ENCODE measurements around the gene EFL1.

Gene EFL1

DNA sequence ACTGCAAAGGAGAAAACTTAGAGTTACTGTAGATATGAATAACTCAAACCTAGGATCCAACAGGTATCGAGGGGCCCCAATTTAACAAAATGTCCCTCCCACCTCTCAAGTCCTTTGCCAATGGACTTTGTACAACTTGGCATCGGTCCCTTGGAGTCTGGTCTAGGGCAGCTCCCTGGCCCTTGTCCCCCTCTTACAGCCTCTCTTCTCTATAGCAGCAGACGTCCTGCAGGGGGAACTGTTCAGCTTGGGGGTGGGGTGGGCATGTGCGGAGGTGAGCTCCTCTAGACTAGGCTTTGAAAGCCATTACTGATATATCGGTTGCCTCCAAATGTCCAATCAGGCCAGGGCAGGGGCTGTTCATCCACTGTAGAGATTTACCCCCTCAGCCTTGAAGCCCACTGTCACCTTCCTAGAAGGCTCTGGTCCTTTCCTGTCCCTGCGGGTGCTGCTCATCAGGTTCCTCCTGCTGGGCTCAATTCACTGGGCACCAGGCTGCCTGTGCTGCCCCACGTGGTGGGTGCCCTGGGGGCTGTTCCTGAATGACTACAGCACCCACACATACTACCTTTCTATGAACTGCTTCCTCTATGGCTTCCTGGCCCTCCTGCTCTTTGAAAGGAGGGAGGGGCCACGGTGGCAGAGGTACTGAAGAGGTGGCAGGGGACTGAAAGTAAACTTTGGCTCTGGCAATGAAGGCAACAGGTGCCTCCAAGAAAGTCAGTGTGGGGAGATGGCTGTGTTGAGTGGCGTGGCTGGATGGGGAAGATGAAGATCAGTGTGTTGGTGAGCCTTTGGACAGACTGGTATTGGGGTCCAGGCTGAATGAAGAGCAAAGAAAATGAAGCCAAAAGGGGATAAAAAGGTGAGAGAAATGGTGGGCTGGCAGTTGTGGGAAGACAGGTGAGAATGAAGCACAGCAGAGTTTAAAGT is 137.9 kb downstream of the EFL1 start:
- DNase-seq (ENCODE audit: low spot score), result no peak

DNA sequence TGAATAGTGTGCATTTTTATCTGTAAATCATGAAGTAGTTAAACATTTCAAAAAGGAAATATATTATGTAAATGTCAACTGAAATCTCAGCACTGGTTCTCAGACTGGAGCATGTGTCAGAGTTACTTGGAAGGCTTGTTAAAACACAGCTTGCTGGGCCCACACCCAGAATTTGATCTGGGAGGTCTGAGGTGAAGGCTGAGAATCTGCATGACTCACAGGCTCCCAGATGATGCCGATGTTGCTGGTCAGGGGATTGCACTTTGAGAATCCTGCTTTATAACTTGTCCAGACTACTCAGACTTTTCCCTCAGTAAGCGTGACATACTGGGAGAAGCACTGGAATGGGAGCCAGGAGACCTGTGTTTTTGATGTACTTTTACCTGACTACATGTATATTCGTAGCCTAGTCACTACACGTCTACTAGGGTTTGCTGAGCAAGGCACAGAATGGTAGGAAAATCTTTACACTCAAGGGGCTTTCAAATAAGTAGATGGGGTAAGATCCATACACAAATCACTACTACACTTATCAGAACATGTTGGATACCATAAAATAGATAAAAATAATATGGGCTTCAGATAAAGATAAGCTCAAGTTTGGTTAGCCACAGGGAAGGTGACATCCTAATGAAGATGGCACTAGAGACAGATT is 139.7 kb downstream of the EFL1 start:
- no peak for DNase-seq (ENCODE audit: low spot score)

DNA sequence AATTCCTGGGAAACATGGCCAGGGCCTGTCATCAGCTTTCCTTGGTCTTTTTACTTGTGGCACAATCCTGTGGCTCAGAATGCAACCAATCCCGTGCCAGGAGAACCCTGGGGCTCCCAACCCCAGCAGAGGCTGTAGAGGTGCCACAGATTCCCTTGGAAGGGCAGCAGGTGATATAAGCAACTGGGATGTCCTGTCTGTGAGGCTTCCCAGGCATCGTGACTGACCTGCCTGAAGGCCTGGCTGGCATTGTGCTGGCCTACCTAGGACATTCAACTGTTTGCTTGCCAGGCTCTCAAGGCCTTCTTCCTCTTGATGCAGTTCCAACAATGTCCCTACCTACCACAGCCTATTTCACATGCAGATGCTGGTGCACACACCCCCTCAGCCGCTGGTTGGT is 144.5 kb downstream of the EFL1 start:
- DNase-seq (ENCODE audit: low spot score), result no peak

- DNase-seq (ENCODE audit: low spot score), result no peak
These were observed 145.2 kb downstream of the EFL1 start for GRCh38 chr15:82117296-82117695.

DNA sequence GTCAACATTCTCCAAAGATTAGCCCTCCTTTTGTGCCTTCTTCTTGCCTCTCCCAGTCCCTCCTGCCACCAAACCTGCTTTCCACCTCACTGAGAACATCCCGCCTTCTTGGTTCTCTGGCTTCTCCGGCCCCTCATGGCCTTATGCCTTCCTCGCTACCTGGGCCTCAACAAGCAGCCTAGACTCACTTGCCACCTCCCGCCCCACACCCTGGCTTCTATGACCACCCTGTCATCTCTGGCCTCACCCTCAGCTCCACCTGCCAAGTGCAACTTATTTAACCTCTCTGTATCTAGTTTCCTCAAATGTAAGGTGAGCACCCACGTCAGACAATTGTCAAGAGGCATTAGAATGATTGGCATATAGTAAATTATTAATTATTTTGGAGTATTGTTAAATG is 147.9 kb downstream of the EFL1 start:
- no peak for DNase-seq (ENCODE audit: low spot score)

- DNase-seq (ENCODE audit: low spot score), result peak; percentile 42
These were observed 149.3 kb downstream of the EFL1 start for GRCh38 chr15:82113106-82113715.

GRCh38 chr15:82111918-82112317 is 150.6 kb downstream of the EFL1 start:
- DNase-seq (ENCODE audit: low spot score), result no peak

DNA sequence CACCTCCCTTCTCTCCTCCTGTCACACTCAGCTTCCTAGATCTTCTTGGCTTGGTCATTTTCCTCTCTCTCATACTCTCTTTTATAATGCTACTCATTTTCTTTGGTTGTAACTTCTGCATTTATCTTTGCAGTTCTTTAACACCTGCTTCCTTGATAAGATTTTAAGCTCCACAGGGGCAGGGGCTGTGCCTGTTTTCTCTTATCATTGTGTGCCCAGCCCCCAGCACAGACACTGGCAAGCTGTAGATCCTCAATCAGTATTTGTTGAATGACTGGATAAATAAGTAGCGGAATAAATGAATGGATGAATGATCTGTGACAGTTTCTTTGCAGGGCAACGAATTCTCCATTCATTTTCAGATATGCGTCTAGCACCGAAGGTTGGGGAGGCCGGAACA is 152.4 kb downstream of the EFL1 start:
- DNase-seq (ENCODE audit: low spot score), result no peak

- DNase-seq (ENCODE audit: low spot score), result peak; percentile 23
These were observed 153.9 kb downstream of the EFL1 start for GRCh38 chr15:82108489-82109078.

DNA sequence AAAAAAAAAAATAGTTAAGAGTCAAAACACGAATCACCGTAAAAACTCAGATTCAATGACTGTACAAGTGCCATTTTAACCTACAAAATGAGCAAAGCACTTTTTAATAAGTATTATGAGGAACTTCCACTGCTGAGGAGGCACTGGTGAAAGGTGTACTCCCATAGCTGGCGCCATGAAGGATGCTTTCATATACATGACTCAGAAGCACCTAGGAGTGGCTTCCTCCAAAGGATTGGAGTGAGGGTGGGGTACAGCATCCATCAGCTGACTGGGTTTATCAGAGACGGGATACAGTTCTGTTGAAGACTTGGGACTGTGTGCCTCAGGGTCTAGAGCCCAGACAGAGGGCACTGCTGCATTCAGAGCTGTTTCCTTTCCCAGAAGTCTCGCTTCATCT is 155.9 kb downstream of the EFL1 start:
- DNase-seq (ENCODE audit: low spot score), result no peak

DNA sequence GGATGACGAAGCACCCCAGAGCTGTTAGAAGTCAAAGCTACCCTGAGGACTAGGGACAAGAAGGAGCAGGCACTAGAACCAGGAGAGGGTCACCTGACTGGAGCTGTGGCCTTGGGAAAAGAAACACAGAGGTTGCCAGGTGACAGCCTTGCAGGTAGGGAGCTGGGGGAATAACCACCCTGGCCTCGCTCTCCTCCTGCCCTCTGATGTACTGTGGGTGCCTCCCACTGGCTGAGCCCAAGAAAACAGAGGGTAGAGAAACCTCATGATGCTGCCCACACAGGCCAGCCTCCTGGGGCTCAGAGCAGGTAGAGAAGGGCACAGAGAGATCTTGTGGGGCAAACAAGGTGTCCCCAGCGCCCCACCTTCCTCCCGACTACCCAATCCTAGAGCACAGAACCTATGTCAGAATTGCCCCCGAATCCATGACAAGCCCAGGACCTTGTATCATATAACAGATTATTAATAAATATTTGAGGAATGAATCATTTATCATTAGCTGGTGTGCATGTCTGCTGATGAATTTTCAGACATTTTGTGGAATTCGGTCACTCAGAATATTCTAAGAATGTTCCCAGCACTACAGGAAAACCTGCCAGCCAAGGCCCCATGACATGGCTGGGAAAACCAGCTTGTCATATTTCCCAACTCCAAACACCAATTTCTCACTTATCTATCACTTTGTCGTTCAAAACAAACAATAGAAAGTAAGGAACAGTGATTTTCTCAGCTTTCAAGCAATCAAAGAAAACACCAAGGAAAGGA is 156.9 kb downstream of the EFL1 start:
- no peak for DNase-seq (ENCODE audit: low spot score)

GRCh38 chr15:82103468-82103867 is 159.1 kb downstream of the EFL1 start:
- no peak for DNase-seq (ENCODE audit: low spot score)

- no peak for DNase-seq (ENCODE audit: low spot score)
These were observed 162.2 kb downstream of the EFL1 start for GRCh38 chr15:82100111-82100929.

- DNase-seq (ENCODE audit: low spot score), result no peak
These were observed 163.9 kb downstream of the EFL1 start for GRCh38 chr15:82098674-82099073.

- no peak for DNase-seq (ENCODE audit: low spot score)
These were observed 166.7 kb downstream of the EFL1 start for GRCh38 chr15:82095803-82096202.

- peak; percentile 48 for DNase-seq (ENCODE audit: low spot score)
These were observed 168.7 kb downstream of the EFL1 start for GRCh38 chr15:82093774-82094211.

DNA sequence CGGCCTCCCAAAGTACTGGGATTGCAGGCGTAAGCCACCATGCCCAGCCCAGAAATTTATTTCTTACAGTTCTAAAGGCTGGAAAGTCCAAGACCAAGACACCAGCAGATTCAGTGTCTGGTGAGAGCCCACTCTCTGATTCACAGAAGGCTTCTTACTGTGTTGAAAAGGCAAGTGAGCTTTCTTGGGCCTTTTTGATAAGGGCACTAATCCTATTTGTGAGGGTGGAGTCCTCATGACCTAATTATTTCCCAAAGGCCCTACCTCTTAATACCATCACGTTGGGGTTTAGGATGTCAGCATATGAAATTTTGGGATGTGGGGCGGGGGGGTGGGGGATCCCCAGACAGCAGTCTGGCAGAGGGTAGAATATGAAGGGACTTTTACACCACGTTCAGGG is 169.2 kb downstream of the EFL1 start:
- no peak for DNase-seq (ENCODE audit: low spot score)

DNA sequence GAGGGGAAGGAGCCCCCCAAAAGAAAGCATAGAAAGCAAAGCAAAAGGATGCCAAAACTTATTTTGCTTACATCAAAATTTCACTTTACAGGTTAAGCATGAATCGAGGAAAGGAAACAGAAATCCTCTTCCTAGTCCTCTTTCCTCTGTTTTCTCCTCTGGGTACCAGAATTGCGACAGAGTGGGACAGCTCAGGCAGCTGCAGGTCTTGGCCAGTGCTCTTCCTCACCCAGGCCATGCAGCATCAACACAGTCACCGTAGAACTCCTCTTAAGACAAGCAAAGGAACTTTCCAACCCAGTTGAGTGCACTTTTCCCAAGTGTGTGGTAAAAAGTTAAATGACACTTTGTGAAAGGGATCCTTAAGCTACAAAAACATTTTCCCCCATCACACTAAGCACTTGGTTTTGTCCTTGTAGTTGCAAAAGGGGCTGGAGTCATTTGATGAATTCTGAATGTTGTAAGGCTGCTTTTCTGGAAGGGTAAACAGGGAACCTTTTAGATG is 170.8 kb downstream of the EFL1 start:
- no peak for DNase-seq (ENCODE audit: low spot score)

DNA sequence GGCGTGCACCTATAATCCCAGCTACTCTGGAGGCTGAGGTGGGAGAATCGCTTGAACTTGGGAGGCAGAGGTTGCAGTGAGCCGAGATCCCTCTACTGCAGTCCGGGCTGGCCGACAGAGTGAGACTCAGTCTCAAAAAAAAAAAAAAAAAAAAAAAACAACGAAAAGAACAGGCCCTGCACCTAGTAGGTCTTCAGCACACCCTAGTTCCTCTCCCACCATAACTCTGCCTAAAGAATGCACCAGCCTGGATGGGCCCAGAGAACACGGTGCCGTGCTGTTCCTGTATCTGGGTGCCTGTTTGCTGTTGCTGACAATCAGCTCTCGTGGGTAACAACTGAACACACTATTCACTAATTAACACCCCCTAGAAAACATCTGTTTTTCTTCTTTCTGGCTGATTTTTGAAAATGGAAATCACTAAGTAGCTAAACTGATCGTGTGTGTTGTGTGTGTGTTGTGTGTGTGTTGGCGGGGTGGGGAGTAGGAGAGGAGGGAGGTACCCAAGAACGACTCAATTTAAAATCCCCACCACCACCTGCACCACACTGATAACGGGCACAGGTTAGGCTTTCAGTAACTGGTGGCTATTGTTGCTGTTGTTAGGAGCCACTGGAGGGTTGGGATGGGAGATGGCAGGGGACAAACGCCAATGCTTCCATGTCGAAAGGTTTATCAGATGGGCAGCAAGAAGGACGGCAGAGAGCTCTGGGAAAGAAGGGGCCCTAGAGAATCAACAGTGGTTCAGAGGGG is 176.1 kb downstream of the EFL1 start:
- DNase-seq (ENCODE audit: low spot score), result no peak

Measured in COLO829 (cell line).